22Rv1 (cell line): Measurements from ENCODE around the gene DVL1.

Experiments
- ZFX ChIP-seq: fragments of 450-650 bp; IDR thresholded peaks from 2 replicates; pipeline ENCODE4 v1.6.1; 2017; ENCODE audit warnings: antibody characterized with exemption, borderline replicate concordance
- TF ChIP-seq, protein P1 (sequence below): fragments of 450-650 bp; IDR thresholded peaks from 2 replicates; pipeline ENCODE4 v1.5.1; 2017; ENCODE audit warnings: mild to moderate bottlenecking

DNA sequence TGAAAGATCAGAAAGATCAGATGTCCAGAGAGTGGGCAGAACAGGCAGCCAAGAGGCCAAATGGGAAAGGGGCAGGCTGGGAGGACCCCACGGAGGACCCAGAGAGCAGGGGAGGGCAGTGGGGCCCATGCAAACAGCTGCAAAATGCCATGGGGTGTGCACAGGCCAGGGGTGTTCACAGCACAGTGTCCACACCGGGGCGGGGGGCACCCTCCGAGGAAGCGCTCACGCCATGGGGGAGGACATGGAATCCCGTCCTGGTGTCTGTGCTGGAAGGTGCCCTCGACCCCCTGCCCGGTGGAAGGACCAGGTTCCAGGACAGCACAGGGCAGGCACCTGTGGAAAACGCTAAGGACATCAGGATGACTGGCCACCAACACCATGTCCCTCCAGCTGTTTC, 26.3 kb downstream of the DVL1 start:
- TF ChIP-seq, protein P1, sequence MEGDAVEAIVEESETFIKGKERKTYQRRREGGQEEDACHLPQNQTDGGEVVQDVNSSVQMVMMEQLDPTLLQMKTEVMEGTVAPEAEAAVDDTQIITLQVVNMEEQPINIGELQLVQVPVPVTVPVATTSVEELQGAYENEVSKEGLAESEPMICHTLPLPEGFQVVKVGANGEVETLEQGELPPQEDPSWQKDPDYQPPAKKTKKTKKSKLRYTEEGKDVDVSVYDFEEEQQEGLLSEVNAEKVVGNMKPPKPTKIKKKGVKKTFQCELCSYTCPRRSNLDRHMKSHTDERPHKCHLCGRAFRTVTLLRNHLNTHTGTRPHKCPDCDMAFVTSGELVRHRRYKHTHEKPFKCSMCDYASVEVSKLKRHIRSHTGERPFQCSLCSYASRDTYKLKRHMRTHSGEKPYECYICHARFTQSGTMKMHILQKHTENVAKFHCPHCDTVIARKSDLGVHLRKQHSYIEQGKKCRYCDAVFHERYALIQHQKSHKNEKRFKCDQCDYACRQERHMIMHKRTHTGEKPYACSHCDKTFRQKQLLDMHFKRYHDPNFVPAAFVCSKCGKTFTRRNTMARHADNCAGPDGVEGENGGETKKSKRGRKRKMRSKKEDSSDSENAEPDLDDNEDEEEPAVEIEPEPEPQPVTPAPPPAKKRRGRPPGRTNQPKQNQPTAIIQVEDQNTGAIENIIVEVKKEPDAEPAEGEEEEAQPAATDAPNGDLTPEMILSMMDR, result no peak
- TF ChIP-seq ZFX, result no peak
